GM12892 (cell line): ENCODE measurements around the gene CYTH3.
"Not testable (repeated sequence)": the region's sequence is repeated elsewhere in the genome, so short reads cannot be mapped to it uniquely, and the experiment has no call there.

ENCODE experiments used
- POLR2A ChIP-seq: IDR thresholded peaks from 2 replicates; pipeline ENCODE4 v1.6.1; 2011; ENCODE audit warnings: low read depth, low read length, control low read depth
- POLR2AphosphoS5 ChIP-seq: IDR thresholded peaks from 2 replicates; pipeline ENCODE4 v1.6.1; 2011; ENCODE audit warnings: low read depth, low read length, control low read depth

DNA sequence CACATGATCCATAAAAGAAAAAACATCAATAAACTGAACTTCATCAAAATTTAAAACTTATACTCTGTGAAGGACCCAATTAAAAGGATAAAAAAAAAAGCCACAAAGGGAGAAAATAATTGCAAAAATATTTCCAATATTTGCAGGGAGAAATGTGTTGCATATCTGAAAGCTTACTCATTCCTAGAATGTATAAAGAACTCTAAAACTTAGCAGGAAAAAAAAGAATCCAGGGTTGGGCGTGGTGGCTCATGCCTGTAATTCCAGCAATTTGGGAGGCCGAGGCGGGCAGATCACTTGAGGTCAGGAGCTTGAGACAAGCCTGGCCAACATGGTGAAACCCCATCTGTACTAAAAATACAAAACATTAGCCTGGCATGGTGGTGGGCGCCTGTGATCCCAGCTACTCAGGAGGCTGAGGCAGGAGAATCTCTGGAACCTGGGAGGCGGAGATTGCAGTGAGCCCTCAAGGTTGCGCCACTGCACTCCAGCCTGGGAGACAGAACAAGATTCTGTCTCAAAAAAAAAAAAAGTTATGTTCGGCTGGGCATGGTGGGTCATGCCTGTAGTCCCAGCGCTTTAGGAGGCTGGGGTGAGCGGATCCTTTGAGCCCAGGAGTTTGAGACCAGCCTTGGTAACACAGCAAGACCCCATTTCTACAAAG is 11.1 kb upstream of the CYTH3 start:
- not testable (repeated sequence) for TF ChIP-seq POLR2AphosphoS5, POLR2A
